GM12891 (cell line): ENCODE results near the gene ALDH4A1.

Source experiments
- DNase-seq: peaks from one replicate; pipeline ENCODE4 v3.0.0; 2011; ENCODE audit warnings: low spot score; ENCODE audit not compliant: insufficient read length
- FAIRE-seq: peaks from 2 replicates; lab custom pipeline; 2011; peaks lifted over from hg19 to GRCh38; lab: Jason Lieb, UNC
- PAX5 ChIP-seq: IDR thresholded peaks from 2 replicates; pipeline ENCODE4 v1.6.1; 2011; ENCODE audit warnings: low read length, moderate library complexity, mild to moderate bottlenecking; ENCODE audit not compliant: insufficient read depth, severe bottlenecking
- POLR2A ChIP-seq: IDR thresholded peaks from 2 replicates; pipeline ENCODE4 v1.6.1; 2011; ENCODE audit warnings: low read depth, low read length, control low read depth
- POLR2AphosphoS5 ChIP-seq: IDR thresholded peaks from 2 replicates; pipeline ENCODE4 v1.6.1; 2011; ENCODE audit warnings: low read depth, low read length, control low read depth
- POU2F2 ChIP-seq: IDR thresholded peaks from 2 replicates; pipeline ENCODE4 v1.6.1; 2011; ENCODE audit warnings: low read depth, mild to moderate bottlenecking, control low read depth, low read length, moderate library complexity
- SPI1 ChIP-seq: IDR thresholded peaks from 2 replicates; pipeline ENCODE4 v1.6.1; 2011; ENCODE audit warnings: low read depth, low read length, control low read depth
- TAF1 ChIP-seq: IDR thresholded peaks from 2 replicates; pipeline ENCODE4 v1.6.1; 2011; ENCODE audit warnings: low read depth, low read length, control low read depth

ALDH4A1 gene

DNA sequence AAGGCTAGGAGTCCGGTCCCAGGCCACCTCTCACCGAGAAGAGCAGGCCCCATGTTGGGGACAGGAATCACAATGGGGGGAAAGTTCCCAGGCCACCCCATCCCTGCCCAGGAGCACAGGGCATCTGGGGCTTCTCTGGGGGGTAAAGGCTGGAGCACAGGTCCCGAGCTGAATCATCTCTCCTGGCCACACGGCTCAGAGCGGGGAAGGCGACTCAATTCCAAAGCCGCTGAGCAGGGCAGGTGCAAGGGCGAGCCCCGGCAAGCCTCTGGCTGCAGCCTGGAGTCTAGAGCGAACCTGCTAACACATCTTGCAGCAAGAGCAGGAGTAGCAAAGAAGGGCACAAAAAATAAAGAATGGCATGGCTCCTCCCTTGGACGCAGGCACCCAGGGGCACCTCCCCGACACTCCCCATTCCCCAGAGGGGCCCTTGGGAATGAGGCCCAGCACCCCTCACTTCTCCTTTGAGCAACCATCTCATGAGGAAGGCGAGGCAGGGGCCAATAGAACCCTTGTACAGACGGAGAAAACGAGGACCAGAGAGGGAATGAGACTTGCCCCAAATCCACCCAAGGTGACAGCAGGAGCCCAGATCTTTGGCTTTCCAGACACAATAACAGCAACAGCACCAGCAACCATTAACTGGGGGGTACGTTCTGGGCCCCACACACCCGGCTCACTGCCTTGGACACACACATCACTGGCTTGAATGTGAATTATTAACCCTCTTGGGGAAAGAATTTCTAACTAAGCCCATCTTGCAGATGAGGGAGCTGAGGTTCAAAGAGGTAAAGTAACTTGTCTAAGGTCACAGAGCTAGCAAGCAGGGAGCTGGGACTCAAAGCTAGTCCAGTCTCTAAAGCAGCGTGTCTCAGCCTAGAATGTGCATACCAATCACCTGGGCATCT, 20.7 kb upstream of the ALDH4A1 start:
- no peak for FAIRE-seq
- no peak for DNase-seq
- TF ChIP-seq POLR2AphosphoS5 (no peak), TAF1 (no peak), POU2F2 (no peak), POLR2A (no peak), SPI1 (no peak), PAX5 (no peak)

DNA sequence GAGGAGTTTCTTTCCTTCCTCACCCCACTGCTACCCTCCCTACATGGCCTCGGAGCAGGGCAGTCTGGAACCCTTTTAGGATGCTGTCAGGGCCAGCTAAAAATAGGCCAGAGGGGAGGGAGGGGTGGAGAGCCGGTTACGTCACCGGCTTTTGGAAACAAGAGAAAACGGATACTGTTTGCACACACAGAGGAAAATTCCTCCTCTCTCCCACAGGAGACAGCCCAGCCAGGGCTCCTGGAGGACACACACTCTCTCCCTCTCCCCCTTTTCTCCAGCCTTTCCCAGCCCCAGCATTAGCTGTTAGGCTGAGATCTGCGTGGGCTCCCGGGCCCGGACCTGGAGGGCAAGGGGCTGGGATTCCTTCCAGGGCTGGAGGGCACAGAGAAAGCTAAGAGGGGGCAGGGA, 20.0 kb upstream of the ALDH4A1 start:
- no peak for FAIRE-seq
- no peak for DNase-seq
- no peak for TF ChIP-seq POLR2AphosphoS5
- no peak for TF ChIP-seq TAF1
- TF ChIP-seq PAX5, result no peak
- TF ChIP-seq POLR2A, result no peak

DNA sequence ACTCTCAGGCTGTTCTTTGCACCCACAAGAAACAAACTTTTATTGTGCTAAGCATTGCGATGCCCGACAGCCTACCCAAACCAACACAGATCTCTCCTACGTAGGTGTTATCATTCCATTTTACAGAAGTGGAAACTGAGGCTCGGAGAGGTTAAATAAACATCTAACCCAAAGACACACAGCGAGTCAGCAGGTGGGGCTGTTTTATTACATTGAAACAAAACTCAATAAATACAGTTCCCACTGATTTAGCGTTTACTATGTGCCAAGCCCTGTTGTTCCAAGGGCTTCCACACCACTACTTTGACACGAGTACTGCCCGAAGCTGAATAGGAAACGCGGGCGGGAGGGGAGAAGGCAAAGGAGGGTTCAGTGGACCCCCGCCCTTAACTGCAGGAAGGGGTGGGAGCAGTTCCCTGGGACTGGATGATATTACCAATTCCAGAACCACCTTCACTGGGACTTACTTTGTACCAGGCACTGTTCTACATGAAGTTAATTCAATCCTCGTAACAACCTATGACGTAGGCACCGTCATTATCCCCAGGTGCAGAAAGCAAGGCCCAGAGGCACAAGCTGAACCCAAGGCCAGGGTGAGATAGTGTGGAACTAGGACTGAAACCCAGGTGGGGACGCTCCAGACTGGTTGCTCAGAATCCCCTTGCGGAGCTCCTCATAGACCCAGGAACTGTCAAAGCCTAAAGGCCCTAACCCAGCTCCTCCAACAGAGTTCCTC, 19.3 kb upstream of the ALDH4A1 start:
- FAIRE-seq (no peak), DNase-seq (no peak)
- TF ChIP-seq SPI1, result no peak
- no peak for TF ChIP-seq POLR2A
- TF ChIP-seq POLR2AphosphoS5, result no peak
- no peak for TF ChIP-seq TAF1
- no peak for TF ChIP-seq PAX5
- no peak for TF ChIP-seq POU2F2

DNA sequence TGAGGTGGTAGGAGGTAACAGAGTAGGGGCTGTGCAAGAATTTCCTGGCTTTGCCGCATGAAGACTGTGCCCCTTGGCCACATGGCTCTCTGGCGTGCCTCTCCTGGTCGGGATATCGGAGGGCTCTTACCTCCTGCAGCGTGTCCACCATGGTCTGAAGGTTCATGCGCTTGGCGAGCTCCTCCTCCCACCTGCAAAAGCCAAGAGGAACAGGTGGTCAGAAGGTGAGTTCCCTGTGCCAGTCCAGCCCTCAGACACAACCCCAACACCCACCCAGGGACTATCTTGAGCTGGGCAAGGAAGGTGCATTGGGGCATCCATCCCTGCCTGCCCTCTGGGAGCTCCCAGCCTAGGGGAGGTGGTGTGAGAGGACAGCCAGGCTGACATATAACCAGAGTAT, 18.6 kb upstream of the ALDH4A1 start:
- no peak for FAIRE-seq
- DNase-seq, result no peak
- TF ChIP-seq POLR2A, result no peak
- no peak for TF ChIP-seq POLR2AphosphoS5
- no peak for TF ChIP-seq PAX5
- TF ChIP-seq TAF1, result no peak
- no peak for TF ChIP-seq POU2F2
- TF ChIP-seq SPI1, result no peak

DNA sequence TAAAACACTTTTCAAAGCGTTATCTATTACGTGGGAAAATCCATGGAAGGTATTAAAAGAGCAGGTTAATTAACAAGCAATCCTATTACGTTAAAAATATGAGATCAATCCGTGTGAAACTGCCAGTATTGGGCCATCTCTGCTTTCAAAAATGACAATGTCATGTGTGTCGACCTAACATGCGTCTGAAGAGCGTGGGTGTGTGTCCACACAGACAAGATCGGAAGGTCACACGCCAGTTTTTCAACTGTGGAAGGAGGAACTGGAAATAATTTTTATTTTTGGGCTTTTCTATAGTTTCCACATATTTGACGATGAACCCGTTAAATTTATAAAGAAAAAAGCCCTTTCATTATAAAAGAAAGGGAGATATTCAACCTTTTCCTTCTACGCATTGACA, 17.6 kb upstream of the ALDH4A1 start:
- FAIRE-seq, result no peak

DNA sequence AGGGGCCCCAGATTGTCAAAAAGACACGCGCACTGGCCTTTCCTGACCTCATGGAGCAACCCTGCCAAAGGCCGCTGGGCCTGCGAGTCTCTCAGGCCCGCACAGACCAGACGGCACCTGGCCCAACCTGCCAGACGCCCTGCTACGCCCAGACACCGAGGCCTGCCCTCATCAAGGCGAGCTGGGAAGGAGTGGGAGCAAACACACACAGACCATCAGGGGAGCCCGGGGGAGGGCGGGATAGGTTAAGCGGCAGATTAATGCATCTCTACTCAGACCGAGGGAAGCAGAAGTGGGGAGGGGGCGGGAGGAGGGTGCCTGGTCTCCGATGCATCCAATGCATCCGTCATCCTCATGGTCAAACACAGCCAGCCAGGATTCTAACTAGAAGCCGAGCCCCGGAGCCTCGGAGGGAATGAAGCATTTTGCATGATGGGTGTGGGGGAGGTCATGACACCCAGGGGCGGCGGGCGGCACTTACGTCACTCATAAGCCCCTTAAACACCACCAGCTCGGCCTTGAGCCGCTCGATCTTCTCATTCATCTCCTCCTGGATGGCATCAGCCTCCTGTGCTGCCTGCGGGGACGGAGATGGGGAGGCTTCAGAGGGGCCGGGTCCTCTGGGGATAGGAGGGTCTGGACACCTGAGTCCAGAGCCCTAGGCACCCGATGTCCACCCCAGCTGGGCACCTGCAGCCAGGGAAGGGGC, 17.0 kb upstream of the ALDH4A1 start:
- TF ChIP-seq PAX5, result no peak
- no peak for TF ChIP-seq TAF1
- no peak for TF ChIP-seq POU2F2
- TF ChIP-seq POLR2AphosphoS5, result no peak
- no peak for TF ChIP-seq POLR2A
- TF ChIP-seq SPI1, result no peak
- no peak for DNase-seq
- FAIRE-seq, result no peak

More for the DNA sequence above, 17.6 kb upstream of the ALDH4A1 start:
- no peak for DNase-seq
- TF ChIP-seq POLR2AphosphoS5, result no peak
- no peak for TF ChIP-seq PAX5
- no peak for TF ChIP-seq POLR2A
- TF ChIP-seq SPI1, result no peak
- TF ChIP-seq TAF1, result no peak
- no peak for TF ChIP-seq POU2F2

DNA sequence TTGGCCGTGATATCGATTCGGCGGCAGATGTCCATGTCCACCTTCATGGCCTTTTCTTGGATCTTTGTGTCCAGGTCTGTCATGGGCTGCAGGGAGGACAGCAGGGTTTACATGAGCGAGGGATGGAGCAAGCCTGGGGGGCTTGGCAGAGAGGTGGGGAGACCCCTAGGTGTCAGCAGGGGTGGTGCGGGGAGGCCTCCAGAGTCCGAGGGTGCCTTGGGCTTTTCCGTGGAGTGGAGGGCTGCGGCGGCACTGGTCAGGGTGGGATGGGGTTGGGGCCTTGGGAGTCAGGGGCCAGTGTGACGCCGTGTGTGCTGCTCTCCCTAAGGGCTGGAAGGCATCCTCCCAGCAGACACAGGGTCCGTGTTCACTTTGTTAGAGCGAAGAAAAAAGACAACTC, 16.1 kb upstream of the ALDH4A1 start:
- FAIRE-seq (no peak), DNase-seq (no peak)
- no peak for TF ChIP-seq POU2F2

DNA sequence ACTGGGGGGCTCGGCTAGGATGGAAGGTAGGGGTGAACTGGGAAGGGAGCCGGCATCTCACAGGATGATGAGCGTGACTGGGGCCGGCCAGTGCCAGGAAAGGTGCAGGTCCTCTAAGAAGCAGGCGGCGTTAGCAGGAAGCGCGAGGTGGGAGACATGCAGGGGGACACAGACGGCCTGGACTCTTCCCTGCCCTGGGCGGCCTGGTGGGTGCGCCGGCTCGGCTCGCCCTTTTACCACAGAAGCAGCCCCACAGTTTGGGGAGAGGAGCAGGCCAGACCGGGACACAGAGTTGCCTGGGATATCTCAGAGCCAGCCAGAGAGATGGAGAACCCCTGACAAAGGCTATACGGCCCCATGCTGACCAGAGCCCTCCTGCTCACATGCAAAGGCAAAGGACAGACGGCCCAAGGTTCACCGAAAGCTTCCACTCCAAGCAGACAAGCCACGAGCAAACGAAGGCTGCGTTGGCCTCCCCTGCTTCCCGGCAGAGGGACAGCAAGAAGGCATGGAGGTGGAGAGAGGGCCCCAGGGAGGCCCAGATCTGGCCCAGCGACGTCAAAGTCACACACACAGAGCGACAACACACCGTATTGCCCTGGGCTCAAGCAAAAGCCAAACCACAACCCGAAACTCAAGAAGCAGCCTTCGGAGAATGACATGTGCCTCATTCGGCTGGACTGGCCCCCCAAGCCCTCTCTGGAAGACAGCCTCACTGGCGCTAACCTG, 14.9 kb upstream of the ALDH4A1 start:
- DNase-seq (no peak), FAIRE-seq (no peak)
- TF ChIP-seq POU2F2 (no peak), POLR2A (no peak), POLR2AphosphoS5 (no peak), PAX5 (no peak), TAF1 (no peak), SPI1 (no peak)

DNA sequence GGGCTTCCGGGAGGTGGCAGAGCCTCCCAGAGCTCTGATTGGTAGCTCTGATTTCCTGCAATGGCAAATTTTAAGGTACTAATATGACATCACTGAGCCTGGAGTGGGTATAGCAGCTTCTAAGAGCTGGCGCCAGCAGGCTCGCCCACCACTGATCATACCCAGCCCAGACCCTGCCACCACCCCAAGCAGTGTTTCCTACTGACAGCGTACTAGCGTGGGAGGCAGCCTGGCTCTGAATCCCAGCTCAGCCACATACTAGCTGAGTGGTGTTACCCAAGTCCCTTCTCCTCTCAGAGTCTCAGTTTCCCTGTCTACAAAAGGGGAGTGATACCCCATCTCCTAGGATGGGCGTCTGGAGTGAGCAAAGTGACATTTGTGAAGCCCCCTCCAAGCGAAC, 13.0 kb upstream of the ALDH4A1 start:
- DNase-seq (no peak), FAIRE-seq (no peak)
- no peak for TF ChIP-seq SPI1
- no peak for TF ChIP-seq POU2F2
- no peak for TF ChIP-seq TAF1
